NCI-H1694 (cell line): ENCODE data around the gene DDX24.
A peak's percentile ranks its signal among the peaks of the same experiment; 100 is the strongest.

ENCODE experiments used
- DNase-seq: peaks from one replicate; lab custom pipeline; 2025; lab: John Stamatoyannopoulos, UW

Gene DDX24

DNA sequence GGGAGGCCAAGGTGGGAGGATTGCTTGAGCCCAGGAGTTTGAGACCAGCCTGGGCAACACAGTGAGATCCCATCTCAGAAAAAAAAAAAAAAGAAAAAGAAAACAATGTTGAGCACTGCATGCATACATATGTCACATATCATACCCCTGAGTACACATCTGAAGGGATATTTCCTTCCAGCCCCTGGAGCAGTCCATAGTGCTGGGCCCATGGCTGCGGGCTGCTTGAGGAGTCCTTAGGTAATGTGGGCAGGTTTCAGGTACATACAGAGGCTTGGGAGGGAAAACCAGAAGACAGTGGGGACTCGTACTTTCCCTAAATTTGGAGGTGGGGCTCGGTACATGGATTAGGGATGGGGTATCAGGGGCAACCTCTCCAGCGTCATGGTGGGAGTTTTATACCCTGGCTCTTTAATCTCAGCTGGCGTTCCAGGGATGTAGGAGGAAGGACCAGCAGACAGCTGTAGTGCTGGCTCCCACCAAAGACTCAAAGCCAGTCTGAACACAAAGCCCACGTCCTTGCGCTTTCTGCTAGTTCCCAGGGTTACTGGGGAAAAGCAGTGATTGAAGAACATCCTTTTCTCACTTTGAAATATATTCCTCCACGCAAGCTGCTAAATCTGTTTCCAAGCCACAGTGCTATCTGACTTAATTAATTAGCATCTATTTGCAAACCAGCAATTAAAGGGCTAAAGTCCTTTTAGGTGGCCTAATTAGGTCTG, 49.7 kb downstream of the DDX24 start:
- DNase-seq = no peak

DNA sequence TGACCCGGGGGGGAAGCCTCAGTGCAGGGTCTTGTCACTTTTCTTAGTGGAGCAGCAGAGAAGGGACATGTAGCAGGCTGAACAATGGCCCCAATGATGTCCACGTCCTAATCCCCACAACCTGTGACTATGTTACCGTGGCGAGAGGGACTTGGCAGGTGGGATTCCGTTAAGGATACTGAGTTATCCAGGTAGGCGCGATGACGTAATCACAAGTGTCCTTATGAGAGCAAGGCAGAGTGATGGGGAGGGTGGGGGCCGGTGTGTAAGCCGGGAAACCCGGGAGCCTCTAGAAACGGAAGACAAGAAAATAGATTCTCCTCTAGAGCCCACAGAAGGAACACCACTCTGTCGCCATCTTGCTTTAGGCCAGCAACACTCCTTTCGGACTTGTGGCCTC, 50.4 kb downstream of the DDX24 start:
- DNase-seq = no peak

DNA sequence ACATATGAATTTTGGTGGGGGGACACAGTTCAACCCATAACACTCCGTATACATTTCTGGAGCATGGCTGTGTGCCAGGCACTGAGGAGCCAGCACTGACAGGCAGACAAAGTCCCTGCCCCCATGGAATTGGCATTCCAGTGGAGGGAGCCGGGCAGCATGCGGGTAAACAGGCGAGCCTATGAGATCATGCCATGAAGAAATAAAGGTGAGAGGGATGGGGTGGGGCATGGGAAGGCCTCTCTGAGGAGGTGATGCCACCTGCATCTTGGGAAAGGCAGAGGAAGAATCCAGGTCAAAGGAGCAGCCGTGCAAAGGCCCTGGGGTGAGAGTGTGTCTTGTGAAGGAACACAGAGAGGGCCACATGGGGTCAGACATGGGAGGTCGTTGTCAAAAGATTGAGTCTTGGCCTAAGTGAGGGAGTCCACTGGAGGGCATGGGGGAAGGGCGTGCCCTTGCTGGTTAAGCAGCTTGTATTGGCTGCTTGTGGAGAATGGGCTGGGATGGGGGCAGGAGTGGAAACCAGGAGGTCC, 51.3 kb downstream of the DDX24 start:
- DNase-seq = no peak

DNA sequence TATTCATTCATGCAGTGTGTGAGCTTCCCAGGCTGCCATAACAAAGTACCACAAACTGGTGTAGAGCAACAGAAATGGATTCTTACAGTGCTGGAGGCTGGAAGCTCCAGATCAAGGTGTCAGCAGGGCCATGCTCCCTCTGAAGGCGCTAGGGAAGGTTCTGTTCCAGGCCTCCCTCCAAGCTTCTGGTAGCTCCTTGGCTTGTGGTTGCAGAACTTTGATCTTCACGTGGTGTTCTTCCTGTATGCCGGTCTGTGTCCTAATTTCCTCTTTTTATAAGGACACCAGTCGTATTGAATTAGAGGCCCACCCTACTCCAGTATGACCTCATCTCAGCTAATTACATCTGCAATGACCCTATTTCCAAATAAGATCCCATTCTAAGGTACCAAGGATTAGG, 51.7 kb downstream of the DDX24 start:
- DNase-seq = no peak

DNA sequence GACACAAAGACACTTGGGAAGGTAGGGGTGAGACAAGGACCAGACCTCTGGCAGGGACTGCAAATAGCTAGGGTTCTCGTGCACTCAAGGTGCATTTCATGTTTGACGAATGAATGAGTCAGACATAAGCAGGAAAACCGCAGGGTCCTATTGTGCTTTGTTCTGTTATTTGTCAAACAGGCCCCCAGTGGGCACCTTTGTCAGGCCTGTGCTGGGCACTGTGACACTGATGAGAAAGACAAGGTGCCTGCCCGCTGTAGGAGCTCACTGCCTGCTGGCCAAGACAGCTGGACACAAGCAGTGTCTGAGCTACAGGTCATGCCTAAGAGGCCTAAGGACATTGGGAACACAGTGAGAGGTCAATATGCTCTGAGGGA, 52.6 kb downstream of the DDX24 start:
- DNase-seq = no peak

DNA sequence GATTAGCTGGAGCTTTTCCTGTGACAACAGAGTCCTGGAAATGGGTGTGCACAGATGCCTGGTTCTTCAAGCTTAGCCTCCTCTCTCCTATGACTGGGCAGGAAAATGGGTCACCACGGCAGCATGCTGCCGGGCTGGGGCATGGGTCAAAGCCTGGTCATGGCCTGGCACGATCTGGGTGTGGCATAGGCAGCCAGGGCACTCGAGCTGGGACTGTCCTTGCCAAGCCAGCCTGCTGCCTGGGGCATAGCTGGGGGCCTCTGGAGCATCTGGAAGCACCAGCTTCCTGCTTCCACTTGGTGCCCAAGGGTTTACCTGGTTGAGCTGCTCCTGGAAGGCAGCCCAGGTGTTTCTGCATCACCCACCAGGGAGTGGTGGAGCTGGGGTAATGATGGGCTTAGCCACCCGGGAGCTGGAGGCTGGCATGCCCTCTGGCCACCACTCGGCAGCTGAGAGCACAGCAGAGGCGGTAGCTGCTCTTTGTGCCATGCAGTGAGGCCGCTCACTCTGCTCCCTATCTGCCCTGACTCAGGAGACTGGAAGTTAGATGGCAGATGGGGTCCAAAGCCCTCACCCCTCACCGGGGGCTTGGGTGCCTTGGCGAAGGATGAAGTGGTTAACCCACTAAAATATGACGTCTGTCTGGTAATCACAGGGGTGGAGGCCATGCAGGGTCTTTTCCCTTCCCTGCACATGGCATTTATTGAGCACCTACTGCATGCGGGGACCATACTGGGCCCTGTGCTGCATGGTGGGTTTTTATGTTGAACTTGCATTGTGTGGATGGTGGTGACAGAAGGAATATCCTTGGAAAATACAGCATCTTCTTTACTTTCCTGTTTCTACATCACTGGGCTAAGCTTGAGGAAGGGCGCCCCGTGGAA, 53.2 kb downstream of the DDX24 start:
- DNase-seq = no peak

DNA sequence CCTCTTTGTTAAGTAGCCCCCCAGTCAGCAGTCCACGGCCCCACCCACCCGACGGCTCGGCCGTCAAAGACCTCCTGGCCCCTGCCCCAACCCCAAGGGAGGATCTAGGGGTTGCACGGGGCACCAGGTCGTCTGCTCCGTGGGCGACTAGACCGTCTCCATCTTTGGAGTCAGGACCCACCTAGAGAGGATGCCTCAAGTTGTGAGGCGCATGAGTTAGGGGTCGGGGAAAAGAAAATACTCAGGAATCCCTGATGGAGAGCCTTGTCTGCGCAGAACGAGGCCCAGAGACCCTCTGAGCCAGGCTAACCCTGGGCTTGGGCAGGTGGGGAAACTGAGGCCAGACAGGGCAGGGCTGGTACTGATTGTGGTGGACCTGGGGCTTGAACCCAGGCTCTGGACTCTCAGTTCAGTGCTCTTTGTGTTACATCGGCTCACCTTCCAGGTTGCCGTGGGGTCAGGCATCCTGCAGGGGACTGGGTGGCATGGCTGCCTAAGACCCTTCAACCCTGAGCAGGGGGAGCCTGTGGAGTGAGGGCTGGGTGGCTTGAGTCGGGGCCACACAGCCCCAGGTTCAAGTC, 54.0 kb downstream of the DDX24 start:
- no peak for DNase-seq

DNA sequence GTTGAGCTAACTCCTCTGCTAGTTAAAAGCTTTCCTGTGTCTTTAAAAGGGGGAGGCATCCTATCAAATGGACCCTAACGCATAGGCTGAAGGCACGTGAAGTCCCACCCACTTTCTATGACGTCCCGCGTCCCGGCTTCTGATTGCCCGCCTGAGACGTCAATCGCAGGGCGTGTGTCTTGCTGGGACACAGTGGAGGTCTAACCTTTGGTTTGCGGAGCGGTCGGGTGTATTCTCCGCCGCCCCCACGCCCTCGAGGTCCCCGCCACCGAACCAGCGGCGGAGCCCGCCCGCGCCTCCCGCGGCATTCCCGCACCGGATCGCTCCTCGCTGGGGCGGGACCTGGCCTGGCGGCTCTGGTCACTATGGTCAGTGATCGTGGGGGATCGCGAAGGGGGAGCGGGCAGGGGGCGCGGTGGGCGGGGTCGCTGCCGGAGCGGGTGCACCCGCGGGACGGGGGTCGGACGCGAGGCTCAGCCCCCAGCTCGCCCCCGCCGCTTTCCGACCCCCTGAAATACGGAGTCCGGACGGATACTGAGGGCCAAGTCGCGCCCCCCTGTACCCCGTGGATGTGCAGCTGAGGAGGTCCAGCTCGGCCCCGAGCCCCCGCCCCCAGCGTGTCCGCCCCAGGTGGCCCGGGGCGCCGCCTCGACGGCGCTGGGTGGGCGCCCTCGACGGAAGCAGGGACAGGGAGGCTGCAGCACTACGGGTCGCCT, 54.7 kb downstream of the DDX24 start, which contains the start of gene OTUB2:
TSS of gene OTUB2 (plus strand) at position 168 of the 716 bp plus-strand sequence. CDS start at position 366, 198 bp downstream.
- peak; percentile 100 for DNase-seq

DNA sequence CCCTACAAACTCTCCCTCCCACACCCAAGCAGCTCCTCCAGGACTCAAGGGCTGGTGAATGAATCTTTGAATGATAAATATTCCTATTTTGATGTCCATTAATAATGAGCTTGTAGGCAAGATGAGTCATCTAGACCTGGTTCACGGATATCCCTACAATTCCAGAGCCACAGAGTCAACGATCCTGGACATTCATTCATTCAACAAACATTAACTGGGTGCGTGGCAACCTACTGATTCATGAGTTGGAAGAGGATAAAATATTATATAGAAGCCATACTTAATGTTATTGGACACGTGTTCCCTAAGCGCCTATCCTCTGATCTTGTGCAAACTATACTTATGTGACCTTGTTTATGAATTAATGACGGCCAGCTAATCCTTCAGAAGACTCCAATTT, 55.3 kb downstream of the DDX24 start:
- no peak for DNase-seq

DNA sequence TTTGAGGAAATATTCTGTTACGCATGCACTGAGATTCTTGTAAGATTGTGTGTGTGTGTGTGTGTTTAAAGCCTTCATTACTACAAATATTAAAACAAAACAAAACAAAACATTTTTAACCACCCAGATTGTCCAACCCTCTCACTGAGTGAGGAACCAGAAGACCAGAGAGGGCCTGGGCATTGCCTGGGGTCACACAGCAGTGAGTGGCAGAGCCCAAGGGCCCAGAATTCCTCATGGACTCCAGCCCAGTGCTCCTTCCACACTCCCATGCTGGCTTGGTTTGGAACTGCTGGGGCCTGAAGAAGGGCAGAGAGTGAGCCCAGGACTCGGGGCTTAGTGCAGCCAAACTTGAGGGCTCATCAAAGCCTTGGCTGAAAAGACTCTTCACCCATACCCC, 56.5 kb downstream of the DDX24 start:
- no peak for DNase-seq

DNA sequence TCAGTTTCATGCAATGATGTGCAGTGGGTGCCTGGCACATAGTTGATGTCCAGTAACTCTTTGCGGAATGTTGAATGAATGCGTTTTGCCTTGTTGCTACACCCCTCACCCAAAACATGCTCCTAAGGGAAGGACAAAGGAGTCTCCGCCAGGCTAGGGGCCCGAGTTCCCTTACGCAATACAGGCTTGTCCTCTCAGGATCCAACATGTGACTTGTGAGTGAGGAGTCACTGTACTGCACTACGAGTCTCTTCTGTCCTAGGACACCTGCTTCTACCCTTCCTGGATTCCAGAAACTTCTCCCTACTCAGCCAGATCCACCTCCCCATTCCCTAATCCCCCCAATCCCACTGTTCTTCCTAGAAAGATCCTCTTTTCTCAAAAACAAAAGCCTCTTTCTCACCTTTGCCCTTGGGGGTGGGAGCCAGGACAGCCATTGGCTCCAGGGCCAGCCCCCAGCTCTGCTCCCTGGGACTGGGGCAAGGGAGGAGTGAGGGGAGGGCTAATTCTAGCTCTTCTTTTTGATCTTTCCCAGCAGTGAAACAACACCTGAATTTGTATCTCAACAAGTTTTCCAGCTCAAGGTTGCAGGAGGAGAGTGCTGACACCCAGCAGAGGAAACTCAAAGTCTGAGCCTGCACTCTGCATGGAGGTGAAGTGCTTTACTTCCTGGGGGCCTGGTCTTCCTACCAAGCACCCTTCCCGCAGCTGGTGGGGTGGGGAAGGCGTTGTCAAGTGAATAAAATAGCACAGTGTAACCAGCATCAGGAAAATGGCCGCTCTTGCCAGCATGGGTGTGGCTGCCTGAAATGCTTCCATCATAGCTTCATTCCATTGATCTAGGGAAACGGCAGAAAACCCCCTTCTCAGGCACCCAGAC, 58.2 kb downstream of the DDX24 start:
- no peak for DNase-seq

DNA sequence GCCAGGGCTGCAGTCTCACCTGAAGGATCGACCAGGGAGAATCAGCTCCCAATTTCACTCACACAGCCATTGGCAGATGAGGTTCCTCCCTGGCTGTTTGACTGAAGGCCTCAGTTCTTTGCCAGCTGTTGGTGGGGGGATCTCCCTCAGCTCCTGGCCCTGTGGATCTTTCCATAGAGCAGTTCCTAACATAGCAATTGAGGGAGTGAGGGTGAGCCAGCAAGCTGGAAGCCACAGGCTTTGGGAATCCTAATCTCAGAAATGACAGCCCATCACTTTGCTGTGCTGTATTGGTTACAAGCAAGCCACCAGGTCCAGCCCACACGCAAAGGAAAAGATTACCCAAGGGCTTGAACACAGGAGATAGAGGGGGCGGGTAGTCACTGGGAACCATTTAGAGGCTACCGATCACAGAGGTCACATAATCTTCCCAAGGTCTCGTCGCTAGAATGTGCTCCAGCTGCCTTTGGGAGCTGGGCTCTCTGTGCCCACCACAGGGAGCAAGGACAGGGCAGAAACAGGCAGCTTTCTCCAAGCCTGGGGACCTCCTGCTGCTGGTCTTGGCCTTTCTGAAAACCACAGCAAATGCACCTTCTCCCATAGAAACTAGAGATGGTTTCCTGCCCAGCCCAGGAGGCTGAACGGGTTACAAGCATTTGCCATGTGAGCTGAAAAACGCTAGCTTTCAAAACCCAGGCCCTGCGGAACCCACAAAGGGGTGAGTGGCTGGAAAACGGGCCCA, 59.4 kb downstream of the DDX24 start:
- DNase-seq = no peak

DNA sequence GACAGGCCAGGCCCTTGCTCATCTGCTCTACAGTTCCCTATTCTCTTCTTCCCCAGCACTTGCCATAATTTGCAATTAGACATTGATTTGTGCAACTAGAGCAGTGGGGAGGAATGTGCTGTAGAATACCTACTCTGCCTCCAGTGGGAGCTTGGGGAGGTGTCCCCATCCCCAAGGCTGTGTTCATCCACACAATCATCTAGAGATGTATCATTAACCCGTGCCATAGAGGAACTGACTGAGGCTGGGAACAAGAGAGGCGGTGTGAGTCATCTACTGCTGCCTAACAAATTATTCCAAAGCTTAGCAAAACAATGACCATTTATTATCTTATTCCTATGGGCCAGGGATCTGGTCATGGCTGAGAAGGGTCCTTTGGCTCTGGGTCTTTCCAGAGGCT, 60.0 kb downstream of the DDX24 start:
- DNase-seq = no peak

DNA sequence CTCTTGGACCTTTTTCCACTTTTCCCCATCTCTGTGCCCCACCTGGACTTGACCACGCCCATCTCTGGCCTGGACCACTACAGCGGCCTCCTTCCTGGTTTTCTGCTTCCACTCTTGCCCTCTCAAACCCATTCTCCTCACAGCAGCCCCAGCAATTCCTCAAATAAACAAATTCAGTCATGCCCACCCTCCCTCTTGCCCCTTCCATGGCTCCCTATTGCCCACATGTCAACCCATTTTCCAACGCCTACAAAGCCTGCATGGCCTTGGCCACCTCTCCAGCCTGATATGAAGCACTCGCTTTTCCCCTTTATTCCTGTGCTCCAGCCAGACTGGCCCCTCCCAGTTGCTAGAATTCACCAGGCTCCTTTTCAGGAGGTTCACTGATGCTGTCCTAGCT, 60.7 kb downstream of the DDX24 start:
- DNase-seq = no peak

DNA sequence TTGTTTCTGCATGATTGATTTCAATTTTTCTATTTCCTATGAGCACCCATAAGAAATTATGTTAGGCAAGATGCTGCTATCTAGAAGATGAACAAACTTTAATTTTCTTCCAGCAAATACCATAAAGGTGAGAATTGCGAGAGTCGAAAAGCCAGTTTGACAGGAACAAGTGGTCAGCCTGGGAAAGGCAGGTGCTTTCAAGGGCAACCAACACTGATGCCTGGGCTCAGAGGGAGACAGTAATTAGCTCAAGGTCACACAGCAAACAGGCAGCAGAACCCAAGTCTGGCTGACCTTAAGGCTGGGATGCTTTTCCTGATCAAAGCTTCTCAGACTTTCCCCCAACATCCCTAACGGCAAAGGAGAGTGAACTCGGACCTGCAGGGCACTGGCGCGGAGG, 61.7 kb downstream of the DDX24 start:
- DNase-seq = no peak

DNA sequence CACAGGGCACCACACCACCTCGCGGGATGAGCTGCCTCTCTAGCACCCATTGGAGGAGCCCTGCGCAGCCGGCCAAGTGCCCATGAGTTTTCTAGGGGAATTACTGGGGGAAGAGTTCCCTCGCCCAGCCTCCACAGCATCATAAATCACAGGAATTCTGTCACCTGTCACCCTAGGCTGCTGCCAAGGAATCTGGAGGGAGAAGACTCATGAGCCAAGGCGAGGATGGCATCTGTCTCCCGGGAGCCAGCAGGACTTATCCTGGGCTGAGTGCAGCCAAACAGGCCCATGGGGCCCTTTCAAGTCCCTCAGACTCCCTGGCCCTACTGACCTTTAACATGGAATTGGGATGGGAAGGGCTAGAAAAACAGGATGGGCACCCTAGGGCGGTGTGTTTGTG, 62.7 kb downstream of the DDX24 start:
- no peak for DNase-seq

DNA sequence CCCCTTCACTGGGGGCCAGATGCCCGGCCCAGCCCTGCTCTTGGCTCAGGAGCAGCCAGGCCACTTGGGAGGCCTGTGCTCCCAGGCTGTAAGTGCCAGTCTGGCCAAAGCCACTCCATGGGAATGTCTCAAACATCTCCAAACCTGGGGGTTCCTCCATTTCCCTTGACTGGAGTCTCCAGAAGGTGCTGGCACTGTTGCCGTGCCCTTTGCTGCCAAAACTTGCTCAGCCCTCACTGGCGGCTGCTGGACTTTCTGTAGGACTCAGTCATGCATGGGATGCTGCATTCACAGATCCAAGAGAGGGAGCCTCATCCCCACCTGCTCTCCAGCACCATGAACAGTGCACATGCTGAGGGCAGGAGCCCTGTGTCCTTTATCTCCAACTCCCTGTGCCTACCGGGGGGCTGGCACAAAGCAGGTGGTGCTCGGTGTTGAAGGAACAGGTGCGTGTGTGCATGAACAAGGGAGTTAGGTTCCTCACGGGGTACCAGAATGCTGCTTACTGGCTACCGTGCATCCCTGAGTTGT, 64.5 kb downstream of the DDX24 start:
- DNase-seq = no peak

DNA sequence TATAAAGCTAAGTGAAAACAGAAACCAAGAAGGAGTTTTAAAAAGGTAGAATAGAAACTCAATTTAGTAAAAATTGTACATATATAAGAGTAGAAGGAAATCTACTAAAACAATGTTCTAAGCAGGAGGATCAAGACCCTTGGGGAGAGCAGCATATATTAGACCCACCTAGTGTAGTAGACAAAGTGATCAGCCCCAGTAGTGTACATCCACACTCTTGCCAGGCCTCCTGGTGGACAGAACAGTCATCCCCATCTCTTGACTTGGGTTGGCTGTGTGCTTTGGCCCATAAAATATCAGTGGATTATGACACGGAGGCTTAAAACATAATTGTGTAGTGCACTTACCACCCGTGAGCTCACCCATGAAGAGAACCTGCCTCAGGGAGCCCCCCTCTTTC, 65.8 kb downstream of the DDX24 start:
- DNase-seq = no peak

DNA sequence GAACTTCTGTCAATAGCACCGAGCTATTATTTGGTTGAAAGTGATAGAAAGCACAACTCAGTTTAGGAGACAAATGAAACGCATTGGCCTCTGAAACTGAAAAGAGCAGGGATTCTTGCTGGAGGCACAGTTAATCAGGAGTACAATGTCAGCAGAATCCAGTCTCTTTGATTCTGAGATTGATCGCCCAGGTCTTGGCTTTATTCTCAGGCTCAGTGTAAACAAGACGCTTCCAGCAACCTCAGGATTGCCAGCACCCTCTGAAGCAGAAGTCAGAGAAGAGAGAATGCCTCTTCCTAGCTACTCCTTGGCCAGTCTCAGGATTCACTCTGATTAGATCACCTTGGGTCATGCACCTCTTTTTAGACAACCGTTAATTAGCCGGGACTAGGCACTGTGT, 66.6 kb downstream of the DDX24 start:
- no peak for DNase-seq

DNA sequence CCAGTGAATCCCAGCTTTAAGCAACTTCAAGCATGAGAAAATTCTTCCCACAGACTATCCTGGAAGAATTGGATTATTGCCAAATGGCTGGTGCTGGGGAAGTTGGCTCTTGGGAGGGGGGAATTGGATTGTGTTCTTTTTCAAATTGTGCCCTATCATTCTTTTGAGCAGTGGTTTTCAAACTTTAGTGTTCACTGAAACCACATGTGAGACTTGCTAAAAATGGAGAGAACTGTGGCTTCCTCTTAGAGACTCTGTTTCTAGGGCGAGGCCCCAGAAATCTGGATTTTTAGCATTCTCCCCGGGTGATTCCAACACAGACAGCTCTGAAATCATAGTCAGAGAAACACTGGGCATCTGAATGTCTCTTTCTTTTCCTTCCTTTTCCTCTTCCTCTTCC, 69.2 kb downstream of the DDX24 start:
- no peak for DNase-seq
